Measurements from ENCODE around the gene MAGI2. TPM values are rescaled to one million over a fixed set of nuclear protein-coding genes. Genes with fewer than 3 reads are reported as not detected.

MAGI2 gene
- total RNA-seq, 1 experiment from 2014 or later, result 0.22 TPM

- no peaks in the 10 kb centered on the region for H3K9me3 ChIP-seq (ENCODE audit: control insufficient read depth in 1 of 2, insufficient read depth in 1 of 2, low read depth in 1 of 2, low read length in 2 of 2)
- H3K9ac ChIP-seq (ENCODE audit: low read length), result no peak overlapping the region
- ATAC-seq (no peak), DNase-seq (ENCODE audit: low read depth, low spot score) (no peak)
- H3K4me1 ChIP-seq (ENCODE audit: control insufficient read depth in 1 of 2, insufficient read depth in 2 of 2, low read length in 2 of 2), result no peaks in the 10 kb centered on the region
- no peaks in the 10 kb centered on the region for H3K9me2 ChIP-seq (ENCODE audit: insufficient read depth)
- TF ChIP-seq EZH2 (IDR thresholded peaks at IDR 0.05) (no peak), ZBTB33 (IDR thresholded peaks at IDR 0.05; ENCODE audit: extremely low read depth, insufficient replicate concordance, low read length) (no peak), REST (IDR thresholded peaks at IDR 0.05; ENCODE audit: low read depth) (no peak), EZH2phosphoT487 (IDR thresholded peaks at IDR 0.05; ENCODE audit: borderline replicate concordance) (no peak), EGR1 (IDR thresholded peaks at IDR 0.05; ENCODE audit: low read depth) (no peak), JUND (IDR thresholded peaks at IDR 0.05) (no peak), POLR2AphosphoS5 (IDR thresholded peaks at IDR 0.05; ENCODE audit: low read depth, low read length) (no peak), CTCF (IDR thresholded peaks at IDR 0.05 in 2 of 3, conservative IDR thresholded peaks at IDR 0.05 in 1 of 3; ENCODE audit: borderline replicate concordance in 1 of 3, insufficient read depth in 1 of 3, low read depth in 2 of 3, low read length in 2 of 3) (no peak), ELF1 (IDR thresholded peaks at IDR 0.05; ENCODE audit: borderline replicate concordance, low read depth) (no peak), MAX (IDR thresholded peaks at IDR 0.05) (no peak), ZFX (IDR thresholded peaks at IDR 0.05) (no peak), TCF7L2 (IDR thresholded peaks at IDR 0.05; ENCODE audit: borderline replicate concordance, extremely low read depth, insufficient read depth, insufficient read length) (no peak), FOSL1 (IDR thresholded peaks at IDR 0.05; ENCODE audit: low read depth) (no peak), ZNF274 (IDR thresholded peaks at IDR 0.05; ENCODE audit: low read depth, low read length) (no peak), POLR2A (IDR thresholded peaks at IDR 0.05; ENCODE audit: borderline replicate concordance, extremely low read depth, insufficient read depth, insufficient read length) (no peak)
- no peak overlapping the region for H3K4me2 ChIP-seq (ENCODE audit: low read length)
- no peak overlapping the region for H3K4me3 ChIP-seq (replicated peaks in 1 of 2; ENCODE audit: low read depth in 1 of 2, low read length in 2 of 2)
- no peaks in the 10 kb centered on the region; the same call in 1 of the 2 replicates for H4K20me1 ChIP-seq (ENCODE audit: insufficient read depth)
- H2AFZ ChIP-seq (ENCODE audit: low read depth, low read length, poor library complexity, severe bottlenecking), result no peak overlapping the region
- ChIA-PET RAD21 (ENCODE audit: low non-redundant PET in 1 of 2, low total read pairs in 2 of 2, uncharacterized antibody in 2 of 2, unreplicated experiment in 2 of 2) (no interaction called here), POLR2A (no interaction called here), CTCF (no interaction called here)
- no peak overlapping the region for H3K27ac ChIP-seq (ENCODE audit: low read depth, low read length)
- peaks cover 3% of the 10 kb centered on the region for H3K27me3 ChIP-seq (ENCODE audit: insufficient read depth, low read length)
- intact Hi-C loops (cut with micrococcal nuclease), result no loop called here
- no TSS peak for BruUV-seq (replicated peaks)
- H3K36me3 ChIP-seq (ENCODE audit: control insufficient read depth in 1 of 2, insufficient read depth in 2 of 2, low read length in 2 of 2), result no peaks in the 10 kb centered on the region; a peak in 1 of 4 replicates
- no peaks in the 10 kb centered on the region for H3K79me2 ChIP-seq (ENCODE audit: insufficient read depth, low read length)
Measured at GRCh38 chr7:78675511-78675910, 778.0 kb downstream of the MAGI2 start.
